Medulla oblongata (tissue), 1 donor: ENCODE data around the gene MIB1.
A peak's percentile ranks its signal among the peaks of the same experiment; 100 is the strongest.
"Not testable (repeated sequence)": the region's sequence is repeated elsewhere in the genome, so short reads cannot be mapped to it uniquely, and the experiment has no call there.

Source experiments
- DNase-seq: peaks from one replicate; pipeline ENCODE4 v3.0.0-alpha.2; 2015; ENCODE audit errors: extremely low spot score

Gene MIB1

DNA sequence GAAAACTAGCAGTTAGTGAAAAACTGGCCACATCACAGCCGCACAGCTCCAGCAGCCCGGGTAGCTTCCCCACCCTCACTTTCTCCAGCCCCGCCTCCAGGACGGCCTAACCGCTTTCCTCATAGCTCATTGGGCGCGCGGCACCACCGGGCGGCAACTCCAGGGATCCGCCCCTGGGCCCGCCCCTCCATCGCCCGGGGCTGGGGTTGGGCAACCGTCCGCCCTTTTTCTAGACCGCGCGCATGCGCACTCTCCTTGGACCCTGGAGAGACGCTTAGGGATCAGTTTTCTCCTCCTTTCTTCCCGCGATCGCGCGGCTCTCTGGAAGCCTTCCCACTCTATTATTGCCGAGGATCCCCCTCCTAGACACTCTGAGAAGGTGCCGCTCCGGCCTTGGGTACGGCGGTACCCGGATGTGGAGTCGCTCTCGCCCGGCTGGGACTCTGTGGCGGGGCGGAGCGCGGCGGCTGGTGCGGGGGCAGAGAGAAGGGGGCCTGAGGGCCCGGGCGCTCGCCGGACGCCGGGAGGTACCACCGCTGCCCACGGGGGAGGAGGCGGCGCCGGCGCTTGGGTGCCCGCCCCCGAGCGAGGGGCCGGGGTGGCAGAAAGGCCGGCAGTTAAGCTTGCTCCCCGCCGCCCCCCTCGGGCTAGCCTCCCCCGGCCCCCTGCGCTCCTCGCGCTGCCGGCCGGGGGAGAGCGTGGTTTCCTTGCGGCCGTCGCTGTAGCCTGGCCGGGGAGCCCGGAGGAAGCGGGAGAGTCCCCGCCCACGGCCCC lies at the start of gene MIB1:
Gene MIB1, plus strand, starts transcription at position 255 of the 774 bp plus-strand sequence. CDS start 792 bp downstream, outside the sequence.
- DNase-seq, result peak; percentile 99

DNA sequence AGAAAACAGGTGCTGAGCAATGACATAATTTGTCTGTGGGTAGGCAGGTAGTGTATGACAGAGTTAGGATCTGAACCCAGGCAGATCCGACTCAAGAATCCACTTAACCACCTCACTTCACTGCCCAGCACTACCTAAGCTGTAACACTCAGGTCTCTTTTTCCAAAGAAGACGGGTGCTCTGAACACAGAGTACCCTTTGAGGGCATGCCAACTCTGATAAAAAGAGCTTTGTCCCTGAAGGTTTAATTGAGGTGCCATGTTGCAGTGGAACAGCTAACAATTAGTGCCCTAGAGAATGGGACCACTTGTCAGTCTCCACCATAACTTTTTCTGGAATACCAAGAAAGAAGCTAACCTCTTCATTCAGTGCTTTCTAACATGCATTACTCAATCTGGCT lies 47.3 kb upstream of the MIB1 start:
- no peak for DNase-seq

DNA sequence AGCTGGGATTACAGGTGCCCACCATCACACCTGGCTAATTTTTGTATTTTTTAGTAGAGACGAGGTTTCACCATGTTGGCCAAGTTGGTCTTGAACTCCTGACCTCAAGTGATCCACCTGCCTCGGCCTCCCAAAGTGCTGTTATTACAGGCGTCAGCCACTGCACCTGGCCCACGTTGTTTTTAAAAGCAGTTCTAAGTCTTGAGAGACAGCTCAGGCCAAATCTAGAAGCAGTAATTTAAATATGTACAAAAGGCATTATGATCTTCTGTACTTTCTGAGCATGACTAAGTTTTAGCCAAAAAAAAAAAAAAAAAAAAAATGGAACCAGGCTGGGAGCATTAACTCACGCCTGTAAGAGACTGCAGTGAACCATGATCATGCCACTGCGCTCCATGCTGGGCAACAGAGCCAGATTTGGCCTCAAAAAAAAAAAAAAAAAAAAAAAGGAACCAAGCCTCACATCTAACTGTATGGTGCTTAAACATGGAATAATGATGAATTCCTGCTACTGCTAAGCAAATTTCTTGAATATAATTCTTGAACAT lies 40.0 kb upstream of the MIB1 start:
- no peak for DNase-seq

DNA sequence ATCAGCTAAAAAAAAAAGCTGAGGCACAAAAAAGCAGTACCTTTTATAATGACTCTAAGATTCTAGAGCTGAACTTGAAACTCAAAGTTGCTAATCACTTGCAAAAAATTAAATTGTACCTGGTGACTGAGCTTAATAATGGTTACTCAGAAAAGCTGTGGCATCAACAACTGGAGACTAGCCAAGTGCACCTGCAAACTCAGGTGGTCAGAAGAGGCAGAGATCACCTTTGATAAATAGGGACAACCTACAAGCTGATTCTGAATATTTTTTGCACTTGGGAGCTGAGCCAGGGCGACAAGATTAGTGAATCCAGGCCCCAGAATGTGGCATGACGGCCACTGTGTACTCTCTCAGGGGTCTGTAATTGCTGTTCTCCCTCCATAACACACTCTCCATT lies 39.0 kb upstream of the MIB1 start:
- DNase-seq, result no peak

DNA sequence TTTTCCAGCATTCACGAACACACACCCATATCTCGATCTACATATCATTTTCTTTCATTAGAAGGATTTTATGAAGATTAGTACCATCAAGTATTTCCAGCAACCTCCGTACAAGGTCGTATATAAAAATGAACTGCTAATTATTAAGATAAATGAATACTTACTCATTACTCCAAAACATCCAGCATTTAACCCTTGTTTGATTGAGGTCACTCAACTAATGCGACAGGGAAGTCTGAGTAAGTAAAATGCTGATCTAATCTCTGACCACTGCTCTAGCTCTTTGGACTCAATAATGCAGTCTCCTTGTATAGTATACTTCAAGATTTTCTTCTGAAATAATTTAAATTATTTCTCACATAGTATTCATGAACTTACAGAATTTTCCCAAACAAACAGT lies 38.0 kb upstream of the MIB1 start:
- no peak for DNase-seq

DNA sequence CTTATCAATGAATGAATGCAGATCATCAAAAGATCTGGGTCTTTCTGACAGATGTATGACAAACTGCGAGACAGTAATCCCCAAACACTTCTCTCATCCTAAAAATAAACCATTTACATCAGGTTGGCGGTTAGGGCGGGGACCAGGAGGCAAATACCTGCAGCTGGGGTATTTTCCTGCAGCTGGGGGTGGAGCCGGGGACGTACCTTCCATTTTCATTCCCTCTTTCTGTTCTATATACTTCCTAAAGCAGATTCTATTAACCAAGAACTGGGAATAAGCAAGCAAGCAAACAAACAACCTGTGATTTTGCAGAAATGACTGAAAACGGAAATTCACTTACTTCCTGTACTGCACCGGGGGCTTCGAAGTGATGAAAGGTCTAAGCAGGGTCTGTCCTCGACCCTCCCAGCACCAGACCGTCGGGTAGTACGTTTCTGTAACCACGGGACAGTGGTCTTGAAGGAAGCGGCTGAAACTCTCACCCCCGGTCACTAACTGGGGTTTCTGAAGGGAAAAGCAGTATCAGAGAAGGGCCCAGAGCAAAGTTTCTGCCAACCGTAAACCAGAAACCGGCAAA lies 37.3 kb upstream of the MIB1 start:
- peak; percentile 38 for DNase-seq

DNA sequence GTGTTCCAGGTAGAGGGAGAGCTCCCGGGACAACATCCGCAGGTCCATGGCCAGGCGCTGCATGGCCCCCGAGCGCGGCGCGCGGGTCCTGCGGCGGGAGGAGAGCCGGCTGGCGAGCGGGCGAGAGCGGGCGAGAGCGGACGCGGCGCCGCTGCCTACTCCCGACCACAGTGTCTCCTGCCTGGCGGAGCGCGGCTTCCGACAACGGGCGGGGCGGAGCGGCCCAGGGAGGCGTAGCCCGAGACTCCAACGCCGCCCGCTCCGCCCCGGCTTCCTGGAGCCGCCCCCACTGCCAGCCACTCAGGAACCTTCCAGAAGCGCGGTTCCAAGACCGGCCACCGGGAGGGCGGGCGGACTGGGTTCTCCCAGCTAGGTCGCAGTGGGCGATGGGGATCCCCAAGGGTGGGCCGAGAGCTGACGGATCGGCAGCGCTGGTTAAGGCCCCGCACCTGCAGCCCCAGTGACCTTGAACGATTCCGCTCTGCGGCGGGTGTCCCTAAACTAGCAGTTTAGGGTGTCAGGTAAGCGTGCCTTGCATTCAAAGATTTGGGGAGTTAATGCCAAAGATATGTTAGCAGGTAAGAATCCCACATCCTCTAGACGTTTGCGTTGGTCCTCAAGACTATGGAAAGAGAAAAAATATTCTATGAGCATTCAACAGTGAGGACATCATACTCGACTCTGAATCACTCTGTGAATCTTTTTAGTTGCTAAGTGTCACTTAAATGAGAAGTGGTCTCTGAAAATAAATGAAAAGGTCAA lies 35.8 kb upstream of the MIB1 start, which contains the start of gene ABHD3:
Gene ABHD3, minus strand, starts transcription at position 172 of the 762 bp plus-strand sequence. Its CDS starts 109 bp downstream, at position 63.
- peak; percentile 95 for DNase-seq

DNA sequence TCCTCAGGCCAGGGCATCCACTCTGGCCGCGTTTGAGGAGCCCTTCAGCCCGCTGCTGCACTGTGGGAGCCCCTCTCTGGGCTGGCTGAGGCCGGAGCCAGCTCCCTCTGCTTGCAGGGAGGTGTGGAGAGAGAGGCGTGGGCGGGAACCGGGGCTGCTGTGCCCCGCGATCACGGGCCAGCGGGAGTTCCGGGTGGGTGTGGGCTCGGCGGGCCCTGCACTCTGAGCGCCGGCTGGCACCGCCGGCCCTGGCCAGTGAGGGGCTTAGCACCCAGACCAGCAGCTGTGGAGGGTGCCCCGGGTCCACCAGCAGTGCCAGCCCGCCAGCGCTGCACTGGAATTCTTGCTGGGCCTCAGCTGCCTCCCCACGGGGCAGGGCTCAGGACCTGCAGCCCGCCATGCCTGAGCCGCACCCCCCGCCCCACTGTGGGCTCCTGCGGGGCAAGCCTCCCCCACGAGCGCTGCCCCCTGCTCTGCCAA lies 34.2 kb upstream of the MIB1 start:
- DNase-seq, result no peak

DNA sequence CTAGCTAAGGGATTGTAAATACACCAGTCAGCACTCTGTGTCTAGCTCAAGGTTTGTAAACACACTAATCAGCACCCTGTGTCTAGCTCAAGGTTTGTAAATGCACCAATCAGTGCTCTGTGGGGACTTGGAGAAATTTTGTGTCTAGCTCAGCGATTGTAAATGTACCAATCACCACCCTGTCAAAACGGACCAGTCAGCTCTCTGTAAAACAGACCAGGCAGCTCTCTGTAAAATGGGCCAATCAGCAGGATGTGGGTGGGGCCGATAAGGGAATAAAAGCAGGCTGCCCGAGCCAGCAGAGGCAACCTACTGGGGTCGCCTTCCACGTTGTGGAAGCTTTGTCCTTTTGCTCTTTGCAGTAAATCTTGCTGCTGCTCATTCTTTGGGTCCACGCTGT lies 33.5 kb upstream of the MIB1 start:
- DNase-seq, result not testable (repeated sequence)

DNA sequence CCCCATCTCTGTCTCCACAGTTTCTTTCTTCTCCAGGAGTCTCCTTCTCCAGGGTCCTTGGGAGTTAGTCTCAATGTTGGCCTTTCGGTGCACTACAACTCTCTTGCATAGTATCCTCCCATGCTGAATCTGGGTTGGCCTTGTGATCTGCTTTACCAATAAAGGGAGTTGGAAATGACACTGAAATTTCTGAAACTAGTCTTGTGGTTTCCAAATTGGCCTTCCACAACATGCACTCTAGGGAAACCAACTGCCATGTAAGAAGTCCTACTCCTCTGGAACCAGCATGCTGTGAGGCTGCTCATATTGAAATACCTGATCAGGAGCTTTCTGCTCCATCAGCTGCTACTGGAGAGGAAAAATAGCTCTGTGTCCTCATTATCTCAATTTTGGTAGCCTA lies 26.1 kb upstream of the MIB1 start:
- no peak for DNase-seq

DNA sequence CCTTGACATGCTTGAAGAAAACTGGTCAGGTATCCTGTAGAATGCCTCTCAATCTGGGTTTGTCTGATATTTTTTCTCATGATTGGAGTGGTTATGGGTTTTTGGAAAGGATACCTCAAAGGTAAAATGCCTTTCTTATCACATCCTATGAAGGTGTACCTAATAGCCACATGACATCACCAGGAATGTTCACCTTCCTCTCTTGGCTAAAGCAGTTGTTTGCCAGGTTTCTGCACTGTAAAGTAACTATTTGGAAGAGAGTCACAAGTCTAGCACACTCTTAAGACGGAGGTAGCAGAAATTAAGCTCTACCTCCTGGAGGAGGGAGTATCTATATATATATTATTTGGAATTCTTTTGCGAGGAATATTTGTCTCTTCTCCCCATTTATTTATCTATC lies 17.9 kb upstream of the MIB1 start:
- no peak for DNase-seq

DNA sequence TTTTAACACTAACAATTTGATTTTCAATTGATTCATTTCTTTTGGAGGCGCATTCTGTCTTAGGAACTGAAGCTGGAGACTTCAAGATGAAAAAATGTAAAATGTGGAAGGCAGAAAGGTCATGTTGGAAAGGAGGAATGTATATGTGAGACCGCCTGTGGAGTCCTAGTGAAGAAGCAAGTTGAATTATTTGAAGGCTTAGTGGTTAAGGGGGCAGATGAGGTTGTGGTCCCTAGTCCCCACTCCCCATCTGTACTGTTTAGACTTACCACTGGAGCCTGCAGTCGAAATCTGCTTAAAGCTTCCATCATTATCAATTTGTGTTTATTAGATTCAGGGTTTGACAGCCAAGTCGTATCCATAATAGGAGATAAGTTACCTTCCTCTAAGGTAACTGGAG lies 15.4 kb upstream of the MIB1 start:
- no peak for DNase-seq

DNA sequence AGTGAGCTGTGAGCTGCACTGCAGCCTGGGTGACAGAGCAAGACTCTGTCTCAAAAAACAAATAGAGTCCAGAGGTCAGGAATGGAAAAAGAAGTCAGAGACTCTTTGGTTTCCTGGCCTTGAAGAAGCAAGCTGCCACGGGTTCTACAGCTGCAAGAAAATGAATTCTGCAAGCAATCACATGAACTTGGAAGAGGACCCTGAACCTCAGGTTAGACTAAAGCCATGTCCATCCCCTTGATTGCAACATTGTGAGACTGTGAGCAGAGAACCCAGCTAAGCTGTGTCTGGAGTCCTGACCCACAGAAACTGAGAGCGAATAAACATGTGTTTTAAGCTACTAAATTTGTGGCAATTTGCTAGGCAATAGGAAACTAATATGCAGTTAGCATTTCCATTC lies 12.9 kb upstream of the MIB1 start:
- no peak for DNase-seq

DNA sequence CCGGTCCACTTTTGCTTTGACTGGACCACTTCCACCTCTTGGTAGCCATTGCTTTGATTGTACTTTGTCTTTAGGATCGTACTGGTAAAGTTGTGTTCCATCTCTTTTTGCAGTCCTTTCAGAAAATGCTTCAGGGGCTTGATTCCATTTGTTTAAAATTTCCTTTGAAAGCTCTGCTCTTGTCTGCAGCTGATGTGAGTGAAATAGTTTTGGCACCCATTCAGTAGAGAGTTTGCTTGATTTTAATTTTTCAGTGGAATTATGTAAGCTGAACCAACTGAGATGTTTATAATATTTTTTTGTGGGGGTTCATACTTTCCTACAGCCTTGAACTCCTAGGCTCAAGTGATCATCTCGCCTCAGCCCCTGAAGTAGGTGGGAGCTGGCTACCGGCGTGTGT lies 7.6 kb upstream of the MIB1 start:
- no peak for DNase-seq

DNA sequence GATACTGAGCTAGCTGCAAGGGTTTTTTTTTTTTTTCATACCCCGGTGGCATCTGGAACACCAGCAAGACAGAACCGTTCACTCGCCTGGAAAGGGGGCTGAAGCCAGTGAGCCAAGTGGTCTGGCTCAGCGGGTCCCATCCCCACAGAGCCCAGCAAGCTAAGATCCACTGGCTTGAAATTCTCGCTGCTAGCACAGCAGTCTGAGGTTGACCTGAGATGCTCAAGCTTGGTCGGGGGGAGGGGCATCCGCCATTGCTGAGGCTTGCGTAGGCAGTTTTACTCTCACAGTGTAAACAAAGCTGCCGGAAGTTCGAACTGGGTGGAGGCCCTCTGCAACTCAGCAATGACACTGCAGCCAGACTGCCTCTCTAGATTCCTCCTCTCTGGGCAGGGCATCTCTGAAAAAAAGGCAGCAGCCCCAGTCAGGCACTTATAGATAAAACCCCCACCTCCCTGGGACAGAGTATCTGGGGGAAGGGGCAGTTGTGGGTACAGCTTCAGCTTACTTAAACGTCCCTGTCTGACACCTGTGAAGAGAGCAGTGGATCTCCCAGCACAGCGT lies 5.1 kb upstream of the MIB1 start:
- DNase-seq, result no peak

DNA sequence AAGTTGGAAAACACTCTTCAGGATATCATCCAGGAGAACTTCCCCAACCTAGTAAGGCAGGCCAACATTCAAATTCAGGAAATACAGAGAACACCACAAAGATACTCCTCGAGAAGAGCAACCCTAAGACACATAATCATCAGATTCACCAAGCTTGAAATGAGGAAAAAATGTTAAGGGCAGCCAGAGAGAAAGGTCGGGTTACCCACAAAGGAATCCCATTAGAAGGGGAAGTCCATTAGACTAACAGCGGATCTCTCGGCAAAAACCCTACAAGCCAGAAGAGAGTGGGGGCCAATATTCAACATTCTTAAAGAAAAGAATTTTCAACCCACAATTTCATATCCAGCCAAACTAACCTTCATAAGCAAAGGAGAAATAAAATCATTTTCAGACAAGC lies 3.7 kb upstream of the MIB1 start:
- not testable (repeated sequence) for DNase-seq

DNA sequence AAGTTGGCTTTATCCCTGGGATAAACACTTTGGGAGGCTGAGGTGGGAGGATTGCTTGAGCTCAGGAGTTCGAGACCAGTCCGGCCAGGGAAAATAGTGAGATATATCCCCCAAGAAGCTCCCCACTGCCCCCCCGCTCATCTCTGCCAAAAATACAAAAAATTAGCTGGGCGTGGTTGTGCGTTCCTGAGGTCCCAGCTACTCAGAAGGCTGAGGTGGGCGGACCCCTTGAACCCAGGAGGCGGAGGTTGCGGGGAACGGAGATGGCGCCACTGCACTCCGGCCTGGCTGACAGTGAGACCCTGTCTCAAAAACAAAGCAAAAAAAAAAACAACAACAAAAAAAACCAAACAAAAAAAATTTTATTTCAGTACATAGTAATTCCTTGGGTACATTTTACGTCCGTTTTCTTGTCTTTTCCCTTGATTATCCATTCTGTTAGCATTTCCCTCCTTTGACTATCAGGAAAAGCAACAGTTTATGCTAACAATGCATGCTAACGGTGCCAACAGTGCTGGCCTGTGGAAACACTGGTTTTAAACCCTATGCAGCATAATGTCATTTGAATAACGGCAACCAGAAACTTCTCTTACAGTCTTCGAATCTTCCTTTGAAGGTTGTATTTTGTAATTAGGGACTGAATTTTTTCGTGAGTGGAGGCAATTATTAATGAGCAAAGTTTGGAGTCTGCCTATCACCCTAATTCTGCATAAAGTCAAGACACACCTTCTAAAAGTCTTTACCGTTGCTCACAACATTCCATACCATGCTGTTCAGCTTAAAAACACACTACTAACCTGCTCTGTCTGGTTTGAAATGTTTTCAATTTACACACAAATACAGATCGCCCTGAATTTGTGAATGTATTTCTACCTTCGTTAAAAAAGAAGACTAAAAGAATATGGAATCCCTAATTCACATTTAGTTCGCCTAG lies 721 bp upstream of the MIB1 start:
- no peak for DNase-seq

DNA sequence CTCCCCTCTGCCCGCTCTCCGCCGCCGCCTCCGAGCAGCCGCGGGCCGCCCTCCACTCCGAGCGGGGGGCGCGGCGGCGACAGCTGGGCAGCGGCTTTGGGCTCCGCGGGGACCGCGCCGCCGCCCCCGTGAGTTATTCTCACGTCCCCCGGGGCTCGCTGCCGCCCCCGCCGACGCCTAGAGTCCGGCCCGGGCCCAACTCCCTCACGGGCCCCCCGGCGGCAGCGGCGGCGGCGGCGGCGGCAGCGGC lies 645 bp downstream of the MIB1 start:
- no peak for DNase-seq

DNA sequence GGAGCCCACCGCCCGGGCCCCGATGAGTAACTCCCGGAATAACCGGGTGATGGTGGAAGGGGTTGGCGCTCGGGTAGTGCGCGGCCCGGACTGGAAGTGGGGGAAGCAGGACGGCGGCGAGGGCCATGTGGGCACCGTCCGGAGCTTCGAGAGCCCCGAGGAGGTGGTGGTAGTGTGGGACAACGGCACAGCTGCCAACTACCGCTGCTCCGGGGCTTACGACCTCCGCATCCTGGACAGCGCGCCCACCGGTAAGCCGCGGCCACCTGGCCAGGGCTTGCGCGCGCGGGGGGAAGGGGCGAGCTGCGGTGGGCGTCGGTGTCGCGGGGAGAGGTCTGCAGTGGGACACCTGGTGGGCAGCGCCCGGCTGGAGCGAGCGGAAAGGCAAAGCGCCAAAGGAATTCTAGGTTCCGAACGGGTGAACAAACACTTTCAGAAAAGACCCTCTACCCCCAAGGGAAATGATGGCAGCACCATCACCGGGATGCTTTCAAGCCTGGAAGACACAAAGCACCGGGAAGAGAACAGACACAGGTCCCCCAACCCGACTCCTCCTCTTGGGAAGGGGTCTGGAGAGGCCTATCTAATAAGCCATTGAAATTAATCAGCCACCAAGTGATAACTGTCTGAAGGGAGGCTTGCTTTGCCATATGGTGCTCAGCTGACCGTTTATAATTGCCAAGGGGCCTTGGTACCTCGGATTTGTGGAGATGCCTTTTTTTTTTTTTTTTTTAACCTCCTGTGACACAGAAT lies 1.1 kb downstream of the MIB1 start:
- DNase-seq, result peak; percentile 22

DNA sequence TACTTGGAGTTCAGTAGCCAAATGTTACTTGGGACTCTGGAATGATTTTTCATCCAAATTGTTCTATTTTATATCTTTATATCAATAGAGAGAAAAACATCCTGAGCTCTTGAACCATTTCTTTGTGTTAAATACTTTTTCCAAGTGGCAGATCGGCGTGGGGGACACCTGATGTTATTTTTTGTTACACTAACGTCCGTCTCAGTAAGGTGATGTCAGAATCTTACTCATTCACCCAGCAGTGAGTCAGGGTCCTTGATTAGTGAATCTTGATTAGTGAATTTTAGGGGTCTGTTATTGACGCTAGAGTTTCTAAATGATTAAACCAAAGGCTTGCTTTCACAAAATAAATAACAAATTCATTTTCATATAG lies 1.7 kb downstream of the MIB1 start:
- no peak for DNase-seq
